PC-9 (cell line): ENCODE results near the gene OR5K3. TPM values are rescaled to one million over a fixed set of nuclear protein-coding genes. Genes with fewer than 3 reads are reported as not detected.
A peak's percentile ranks its signal among the peaks of the same experiment; 100 is the strongest.

Source experiments
- Bru-seq: library from RNA; stranded (reverse); fragments of 400-500 nt; gene quantifications from one replicate; lab custom pipeline; 2021; lab: Mats Ljungman, UMichigan
- BruChase-seq, 2 experiments: library from RNA; stranded (reverse); fragments of 400-500 nt; gene quantifications; one replicate each; lab custom pipeline; 2021; lab: Mats Ljungman, UMichigan
- BruUV-seq: library from RNA; stranded (reverse); fragments of 400-500 nt; replicated peaks from 2 replicates; lab custom pipeline; 2021; lab: Mats Ljungman, UMichigan
- CTCF ChIA-PET: fragments of 300-600 bp; sonication (Branson Sonifier 250); formaldehyde crosslinking; loops from one replicate; lab custom pipeline; 2022; ENCODE audit warnings: antibody characterized with exemption; lab: Charles Lee
- POLR2A ChIA-PET: fragments of 300-600 bp; sonication (Branson Sonifier 250); formaldehyde crosslinking; loops from one replicate; lab custom pipeline; 2022; ENCODE audit warnings: antibody characterized with exemption; ENCODE audit not compliant: unreplicated experiment; lab: Charles Lee
- DNase-seq, 2 experiments: peaks; one replicate each; pipeline versions ENCODE4 v3.0.0 to v3.0.0-alpha.2; 2015 to 2022; ENCODE audit warnings: mixed read lengths in 1 of 2
- H2AFZ ChIP-seq: fragments of 200-600 bp; sonication (generic); 2 replicates; pipeline ENCODE4 v1.8.1; 2017; ENCODE audit warnings: antibody characterized with exemption
- H3F3A ChIP-seq: fragments of 200-600 bp; sonication (generic); 2 replicates; pipeline ENCODE4 v1.8.1; 2017; ENCODE audit warnings: antibody characterized with exemption, mild to moderate bottlenecking, low read depth; ENCODE audit not compliant: insufficient read depth
- H3K27ac ChIP-seq: fragments of 200-600 bp; sonication (generic); 2 replicates; pipeline ENCODE4 v1.6.1; 2016; ENCODE audit warnings: mixed run types
- H3K27me3 ChIP-seq: fragments of 200-600 bp; sonication (generic); 2 replicates; pipeline ENCODE4 v1.6.1; 2016; ENCODE audit warnings: low read depth, mixed run types; ENCODE audit not compliant: insufficient read depth
- H3K36me3 ChIP-seq: fragments of 200-600 bp; sonication (generic); 2 replicates; pipeline ENCODE4 v1.6.1; 2016; ENCODE audit warnings: low read depth, mixed run types
- H3K4me1 ChIP-seq: fragments of 200-600 bp; sonication (generic); replicated peaks from 2 replicates; pipeline ENCODE4 v1.6.1; 2016; ENCODE audit warnings: mixed run types; ENCODE audit not compliant: insufficient read depth
- H3K4me2 ChIP-seq: fragments of 200-600 bp; sonication (generic); 2 replicates; pipeline ENCODE4 v1.6.1; 2017; ENCODE audit warnings: mixed run types
- H3K4me3 ChIP-seq: fragments of 200-600 bp; sonication (generic); 2 replicates; pipeline ENCODE4 v1.6.1; 2016; ENCODE audit warnings: mixed run types
- H3K79me2 ChIP-seq: fragments of 200-600 bp; sonication (generic); 2 replicates; pipeline ENCODE4 v1.6.1; 2017; ENCODE audit warnings: low read depth, mixed run types
- H3K9me2 ChIP-seq: fragments of 200-600 bp; sonication (generic); 2 replicates; pipeline ENCODE4 v1.8.1; 2017; ENCODE audit warnings: mild to moderate bottlenecking; ENCODE audit not compliant: insufficient read depth
- H3K9me3 ChIP-seq: fragments of 200-600 bp; sonication (generic); 2 replicates; pipeline ENCODE4 v1.8.1; 2016; ENCODE audit warnings: low read depth; ENCODE audit not compliant: insufficient read depth
- H4K20me1 ChIP-seq: fragments of 200-600 bp; sonication (generic); 2 replicates; pipeline ENCODE4 v1.8.1; 2017; ENCODE audit not compliant: insufficient read depth
- EZH2 ChIP-seq: fragments of 200-600 bp; sonication (generic); IDR thresholded peaks from 2 replicates; pipeline ENCODE4 v1.8.0; 2017; ENCODE audit warnings: antibody characterized with exemption, low read depth
- intact Hi-C: fragments of 100-400 bp; cut with micrococcal nuclease; formaldehyde crosslinking; loops from one replicate; pipeline ENCODE4 v1.10.0; 2022; ENCODE audit not compliant: unreplicated experiment
- long read RNA-seq: library from polyadenylated mRNA; stranded (forward); transcript quantifications from one replicate; pipeline ENCODE4 v2.0.0, GENCODE V29; 2022
- total RNA-seq: library from RNA; stranded (reverse); gene quantifications from 2 replicates; pipeline ENCODE4 v1.2.3, GENCODE V29; 2021
- TF ChIP-seq, protein P1 (sequence below): fragments of 200-600 bp; sonication (generic); conservative IDR thresholded peaks from 2 replicates; pipeline ENCODE4 v1.6.1; 2017; ENCODE audit warnings: mixed run types, antibody characterized with exemption, mild to moderate bottlenecking, moderate library complexity

The OR5K3 gene, protein sequence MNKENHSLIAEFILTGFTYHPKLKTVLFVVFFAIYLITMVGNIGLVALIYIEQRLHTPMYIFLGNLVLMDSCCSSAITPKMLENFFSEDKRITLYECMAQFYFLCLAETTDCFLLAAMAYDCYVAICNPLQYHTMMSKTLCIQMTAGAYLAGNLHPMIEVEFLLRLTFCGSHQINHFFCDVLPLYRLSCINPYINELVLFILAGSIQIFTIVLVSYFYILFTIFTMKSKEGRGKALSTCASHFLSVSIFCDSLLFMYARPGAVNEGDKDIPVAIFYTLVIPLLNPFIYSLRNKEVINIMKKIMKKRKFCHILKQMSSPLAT
- total RNA-seq (not detected in 2 replicates), Bru-seq, nascent RNA (not detected), BruChase-seq, experiment 1, labeled RNA remaining after a 2-hour chase (not detected), BruChase-seq, experiment 2, labeled RNA remaining after a 6-hour chase (not detected)
- long read RNA-seq, result 0 reads

DNA sequence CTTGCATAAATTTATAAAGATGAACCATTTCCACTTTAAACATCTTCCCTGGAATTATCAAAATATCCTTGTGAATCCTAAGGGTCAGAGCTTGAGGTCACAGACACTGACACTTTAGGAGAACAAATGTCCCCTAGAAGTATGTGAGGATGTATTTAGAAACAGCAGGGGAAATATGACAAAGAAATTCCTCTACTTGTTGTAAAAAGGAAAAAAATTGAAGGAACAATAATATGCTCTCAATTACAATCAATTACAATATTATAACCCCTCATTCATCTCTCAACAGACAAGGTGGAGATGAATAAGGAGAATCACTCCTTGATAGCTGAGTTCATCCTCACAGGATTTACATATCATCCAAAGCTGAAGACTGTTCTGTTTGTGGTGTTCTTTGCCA is at the start of gene OR5K3:
Gene OR5K3 (plus strand): TSS at position 301 of the 400 bp plus-strand sequence. CDS start 0 bp downstream, at position 301.
- Histone ChIP-seq H3K4me1 (peaks cover 10% of the 10 kb centered on the region; the same call in 1 of the 2 replicates), H3K27me3 (no peaks in the 10 kb centered on the region), H3K9me2 (0 out of 2 replicates have a peak, but pooled peaks cover 9% of the 10 kb centered on the region), H3K9me3 (no peaks in the 10 kb centered on the region), H4K20me1 (no peaks in the 10 kb centered on the region), H3K4me3 (no peak within 1 kb of the TSS), H3K79me2 (no peaks in the 10 kb centered on the region), H3K27ac (no peak within 1 kb of the TSS), H2AFZ (0 out of 2 replicates have a peak within 1 kb of the TSS, but pooled peaks have one; percentile 31), H3K4me2 (no peak within 1 kb of the TSS), H3K36me3 (no peaks in the 10 kb centered on the region), H3F3A (no peaks in the 10 kb centered on the region)
- CTCF ChIA-PET, result no interaction called here
- no peak for DNase-seq
- no TSS peak for BruUV-seq
- TF ChIP-seq, protein P1, sequence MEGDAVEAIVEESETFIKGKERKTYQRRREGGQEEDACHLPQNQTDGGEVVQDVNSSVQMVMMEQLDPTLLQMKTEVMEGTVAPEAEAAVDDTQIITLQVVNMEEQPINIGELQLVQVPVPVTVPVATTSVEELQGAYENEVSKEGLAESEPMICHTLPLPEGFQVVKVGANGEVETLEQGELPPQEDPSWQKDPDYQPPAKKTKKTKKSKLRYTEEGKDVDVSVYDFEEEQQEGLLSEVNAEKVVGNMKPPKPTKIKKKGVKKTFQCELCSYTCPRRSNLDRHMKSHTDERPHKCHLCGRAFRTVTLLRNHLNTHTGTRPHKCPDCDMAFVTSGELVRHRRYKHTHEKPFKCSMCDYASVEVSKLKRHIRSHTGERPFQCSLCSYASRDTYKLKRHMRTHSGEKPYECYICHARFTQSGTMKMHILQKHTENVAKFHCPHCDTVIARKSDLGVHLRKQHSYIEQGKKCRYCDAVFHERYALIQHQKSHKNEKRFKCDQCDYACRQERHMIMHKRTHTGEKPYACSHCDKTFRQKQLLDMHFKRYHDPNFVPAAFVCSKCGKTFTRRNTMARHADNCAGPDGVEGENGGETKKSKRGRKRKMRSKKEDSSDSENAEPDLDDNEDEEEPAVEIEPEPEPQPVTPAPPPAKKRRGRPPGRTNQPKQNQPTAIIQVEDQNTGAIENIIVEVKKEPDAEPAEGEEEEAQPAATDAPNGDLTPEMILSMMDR, result no peak
- no peak for TF ChIP-seq EZH2
- intact Hi-C loops, result loop anchor here (10.0 kb wide), 1 partner anchor 56 kb away; no protein-coding TSS in a partner anchor
- POLR2A ChIA-PET, result interaction anchor here (0.6 kb wide), 1 partner anchor 1350 kb away, joined by 3 read pairs; no protein-coding TSS in a partner anchor

DNA sequence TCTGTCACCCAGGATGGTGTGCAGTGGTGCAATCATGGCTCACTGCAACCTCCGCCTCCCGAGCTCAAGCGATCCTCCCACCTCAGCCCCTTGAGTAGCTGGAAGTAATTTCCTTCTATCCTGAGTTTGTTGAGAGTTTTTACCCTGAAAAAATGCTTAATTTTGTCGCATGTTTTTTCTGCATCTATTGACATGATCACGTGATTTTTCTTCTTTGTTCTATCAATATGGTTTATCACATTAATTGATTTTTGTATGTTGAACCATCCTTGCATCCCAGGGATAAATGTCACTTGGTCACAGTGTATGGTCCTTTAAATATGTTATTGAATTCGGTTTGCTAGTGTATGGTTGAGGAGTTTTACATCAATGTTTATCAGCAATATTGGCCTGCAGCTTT is 48.7 kb upstream of the OR5K3 start:
- no peaks in the 10 kb centered on the region for H4K20me1 ChIP-seq
- no peaks in the 10 kb centered on the region for H3K9me2 ChIP-seq
- H3K4me2 ChIP-seq, result no peak overlapping the region
- BruUV-seq, result no TSS peak
- ChIA-PET POLR2A (no interaction called here), CTCF (no interaction called here)
- H3K36me3 ChIP-seq, result no peaks in the 10 kb centered on the region
- TF ChIP-seq, protein P1, result no peak
- no peak for TF ChIP-seq EZH2
- no peak overlapping the region for H3K4me3 ChIP-seq
- no peaks in the 10 kb centered on the region for H3K4me1 ChIP-seq
- intact Hi-C loops, result no loop called here
- H3K79me2 ChIP-seq, result no peaks in the 10 kb centered on the region
- H3K27ac ChIP-seq, result no peak overlapping the region
- H2AFZ ChIP-seq, result peak overlapping the region; percentile 25; the same call in 1 of the 2 replicates
- no peaks in the 10 kb centered on the region for H3K27me3 ChIP-seq
- no peaks in the 10 kb centered on the region for H3F3A ChIP-seq
- peaks cover 4% of the 10 kb centered on the region; the same call in 1 of the 2 replicates for H3K9me3 ChIP-seq
- DNase-seq, result no peak

DNA sequence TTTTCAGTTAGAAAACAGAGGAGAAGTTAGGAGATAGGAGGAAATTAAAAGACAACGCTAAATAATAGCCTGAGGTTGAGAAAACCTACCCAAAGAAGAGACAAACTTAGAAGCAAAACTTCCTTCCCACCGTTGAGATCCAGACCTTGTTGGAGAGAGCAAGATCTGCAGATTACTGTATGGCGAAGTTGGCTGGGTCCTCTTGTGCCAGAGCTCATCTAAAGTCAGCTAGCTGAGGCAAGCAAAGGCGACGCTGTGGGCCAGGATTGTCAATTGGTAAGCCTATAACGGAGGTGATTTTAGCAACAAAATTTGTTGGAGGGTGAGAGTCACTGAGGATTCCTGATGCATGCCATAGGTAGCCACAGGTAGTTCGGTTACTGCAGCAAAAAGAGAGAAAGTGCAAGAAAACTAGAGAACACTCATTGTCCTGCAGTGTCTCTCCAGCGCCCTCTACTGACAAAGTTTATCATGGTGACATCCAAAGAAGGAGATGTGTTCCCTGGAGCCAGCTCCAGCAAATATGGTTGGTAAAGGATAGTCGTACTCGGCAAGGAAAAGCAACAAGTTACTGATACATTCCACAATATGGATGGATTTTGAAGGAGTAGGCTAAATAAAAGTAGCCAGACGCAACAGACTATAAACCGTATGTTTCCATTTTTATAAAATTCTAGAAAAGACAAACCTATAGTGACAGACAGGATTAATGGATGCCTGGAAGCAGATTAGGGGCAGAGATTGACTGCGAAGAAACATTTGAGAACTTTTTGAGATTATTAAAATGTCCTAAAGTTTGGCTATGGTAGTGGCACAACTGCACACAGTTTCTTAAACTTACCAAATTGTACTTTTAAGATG is 46.6 kb upstream of the OR5K3 start:
- Histone ChIP-seq H3K9me2 (no peaks in the 10 kb centered on the region), H3K4me3 (no peak overlapping the region), H3K27me3 (no peaks in the 10 kb centered on the region), H3K79me2 (no peaks in the 10 kb centered on the region), H3F3A (no peaks in the 10 kb centered on the region), H3K36me3 (no peaks in the 10 kb centered on the region), H4K20me1 (no peaks in the 10 kb centered on the region), H3K27ac (no peak overlapping the region), H2AFZ (no peak overlapping the region), H3K4me2 (no peak overlapping the region), H3K4me1 (no peaks in the 10 kb centered on the region), H3K9me3 (no peaks in the 10 kb centered on the region)
- TF ChIP-seq, protein P1, result peak; percentile 88
- TF ChIP-seq EZH2, result no peak
- intact Hi-C loops, result loop anchor here (1.0 kb wide), 1 partner anchor 178 kb away; the partner anchor contains the start of gene CLDND1
- ChIA-PET POLR2A (interaction anchor here (0.7 kb wide), 1 partner anchor 247 kb away, joined by 4 read pairs; no protein-coding TSS in a partner anchor), CTCF (no interaction called here)
- DNase-seq, result peak; percentile 36 to 42
- BruUV-seq, result no TSS peak
